Nephron (organoid): ENCODE measurements around the gene FBXW12.

ENCODE experiments used
- H3K27ac Mint-ChIP-seq, 3 experiments: 2 replicates each; pipeline ENCODE4 v1.8.0; 2020; ENCODE audit warnings: mixed read lengths in 3 of 3, mild to moderate bottlenecking in 2 of 3, moderate library complexity in 1 of 3
- H3K27me3 Mint-ChIP-seq: 2 replicates; pipeline ENCODE4 v1.8.0; 2021; ENCODE audit warnings: low read depth, mild to moderate bottlenecking, moderate library complexity, mixed read lengths
- H3K36me3 Mint-ChIP-seq: 2 replicates; pipeline ENCODE4 v1.8.0; 2020; ENCODE audit warnings: low read depth, mixed read lengths
- H3K4me1 Mint-ChIP-seq: 2 replicates; pipeline ENCODE4 v1.8.0; 2020; ENCODE audit warnings: mixed read lengths
- H3K4me3 Mint-ChIP-seq, 3 experiments: 2 replicates each; pipeline ENCODE4 v1.8.0; 2020; ENCODE audit warnings: mild to moderate bottlenecking in 3 of 3, mixed read lengths in 3 of 3, moderate library complexity in 2 of 3
- H3K9me3 Mint-ChIP-seq: 2 replicates; pipeline ENCODE4 v1.8.0; 2020; ENCODE audit warnings: mixed read lengths
- TF ChIP-seq, protein P1 (sequence below), 3 experiments: fragments of 200-600 bp; sonication (generic); IDR thresholded peaks; one replicate each; pipeline ENCODE4 v1.5.0; 2021; ENCODE audit warnings: antibody characterized with exemption in 3 of 3; ENCODE audit not compliant: unreplicated experiment in 3 of 3

Gene FBXW12

DNA sequence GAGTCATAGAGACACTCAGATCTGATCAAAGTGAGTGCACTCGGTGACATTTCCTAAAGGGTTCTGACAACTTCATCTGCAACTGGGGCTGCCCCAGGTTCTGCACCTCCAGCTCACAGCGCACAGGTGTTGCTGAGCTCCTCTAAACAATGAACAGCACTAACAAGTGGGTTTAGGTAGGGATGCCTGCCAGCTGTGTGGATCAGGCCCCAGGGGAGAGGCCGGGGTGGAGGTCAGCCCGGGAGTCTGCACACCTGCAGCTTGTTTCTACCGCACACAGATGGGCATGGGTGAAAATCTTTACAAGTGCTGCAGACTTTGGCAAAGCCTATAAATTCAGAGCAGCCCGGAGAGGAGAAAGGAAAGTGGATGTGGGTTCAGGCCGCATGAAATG is 355 bp downstream of the FBXW12 start:
- TF ChIP-seq, protein P1, sequence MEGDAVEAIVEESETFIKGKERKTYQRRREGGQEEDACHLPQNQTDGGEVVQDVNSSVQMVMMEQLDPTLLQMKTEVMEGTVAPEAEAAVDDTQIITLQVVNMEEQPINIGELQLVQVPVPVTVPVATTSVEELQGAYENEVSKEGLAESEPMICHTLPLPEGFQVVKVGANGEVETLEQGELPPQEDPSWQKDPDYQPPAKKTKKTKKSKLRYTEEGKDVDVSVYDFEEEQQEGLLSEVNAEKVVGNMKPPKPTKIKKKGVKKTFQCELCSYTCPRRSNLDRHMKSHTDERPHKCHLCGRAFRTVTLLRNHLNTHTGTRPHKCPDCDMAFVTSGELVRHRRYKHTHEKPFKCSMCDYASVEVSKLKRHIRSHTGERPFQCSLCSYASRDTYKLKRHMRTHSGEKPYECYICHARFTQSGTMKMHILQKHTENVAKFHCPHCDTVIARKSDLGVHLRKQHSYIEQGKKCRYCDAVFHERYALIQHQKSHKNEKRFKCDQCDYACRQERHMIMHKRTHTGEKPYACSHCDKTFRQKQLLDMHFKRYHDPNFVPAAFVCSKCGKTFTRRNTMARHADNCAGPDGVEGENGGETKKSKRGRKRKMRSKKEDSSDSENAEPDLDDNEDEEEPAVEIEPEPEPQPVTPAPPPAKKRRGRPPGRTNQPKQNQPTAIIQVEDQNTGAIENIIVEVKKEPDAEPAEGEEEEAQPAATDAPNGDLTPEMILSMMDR (IDR thresholded peaks at IDR 0.05; ENCODE audit: unreplicated experiment in 3 of 3): no peak

DNA sequence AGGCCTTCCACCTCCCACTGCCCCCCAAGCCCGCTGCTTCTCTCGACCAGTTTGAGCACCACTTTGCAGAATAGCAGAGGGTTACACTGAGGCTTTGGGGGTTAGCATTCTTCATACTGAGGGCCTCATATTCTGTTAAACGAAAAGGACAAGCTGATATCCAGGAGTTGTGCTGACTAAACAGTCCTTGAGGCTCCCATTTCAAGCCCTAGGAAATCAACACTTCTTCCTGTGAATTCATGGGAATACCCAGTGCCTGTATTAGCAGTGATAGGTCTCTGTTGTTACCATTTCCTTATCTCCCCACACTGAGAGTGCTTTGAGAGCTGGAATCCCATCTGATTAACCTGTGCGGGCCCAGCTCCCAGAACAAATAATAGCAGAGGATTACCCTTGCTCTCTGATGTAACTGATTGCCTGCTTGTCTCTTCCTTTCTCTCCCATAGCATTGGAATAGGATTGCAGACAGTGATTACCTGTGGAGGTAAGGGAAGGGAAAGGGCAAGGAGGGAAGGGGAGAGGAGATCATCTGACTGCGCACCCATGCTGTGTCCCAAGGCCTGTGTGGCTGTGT is 930 bp downstream of the FBXW12 start:
- Mint-ChIP-seq H3K36me3 (no peaks in the 10 kb centered on the region), H3K27ac (no peak overlapping the region), H3K9me3 (no peaks in the 10 kb centered on the region), H3K27me3 (no peaks in the 10 kb centered on the region), H3K4me3 (no peak overlapping the region), H3K4me1 (peaks cover 6% of the 10 kb centered on the region)
- TF ChIP-seq, protein P1 (IDR thresholded peaks at IDR 0.05; ENCODE audit: unreplicated experiment in 3 of 3): no peak

More for the DNA sequence above, 355 bp downstream of the FBXW12 start:
- no peak overlapping the region for H3K27ac Mint-ChIP-seq
- peaks cover 6% of the 10 kb centered on the region for H3K4me1 Mint-ChIP-seq
- no peaks in the 10 kb centered on the region for H3K9me3 Mint-ChIP-seq
- no peaks in the 10 kb centered on the region for H3K36me3 Mint-ChIP-seq
- H3K27me3 Mint-ChIP-seq: no peaks in the 10 kb centered on the region
- no peak overlapping the region for H3K4me3 Mint-ChIP-seq

DNA sequence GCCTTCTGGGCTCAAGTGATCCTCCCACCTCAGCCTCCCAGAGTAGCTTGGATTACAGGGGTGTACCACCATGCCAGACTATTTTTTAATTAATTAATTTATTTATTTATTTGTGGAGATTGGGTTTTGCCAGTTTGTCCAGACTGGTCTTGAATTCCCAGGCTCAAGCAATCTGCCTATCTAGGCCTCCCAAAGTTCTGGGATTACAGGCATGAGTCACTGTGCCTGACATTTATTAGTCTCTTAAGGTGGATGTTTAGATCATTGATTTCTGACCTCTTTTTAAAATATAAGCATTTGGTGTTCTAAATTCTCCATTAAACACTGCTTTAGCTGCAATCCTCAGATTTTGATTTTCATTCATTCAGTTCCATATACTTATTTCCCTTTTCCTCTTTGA is 15.6 kb downstream of the FBXW12 start:
- no peak overlapping the region for H3K4me3 Mint-ChIP-seq
- TF ChIP-seq, protein P1 (IDR thresholded peaks at IDR 0.05; ENCODE audit: unreplicated experiment in 3 of 3): no peak
- no peaks in the 10 kb centered on the region for H3K27me3 Mint-ChIP-seq
- H3K9me3 Mint-ChIP-seq: peaks cover 5% of the 10 kb centered on the region
- H3K36me3 Mint-ChIP-seq: no peaks in the 10 kb centered on the region
- no peaks in the 10 kb centered on the region for H3K4me1 Mint-ChIP-seq
- no peak overlapping the region for H3K27ac Mint-ChIP-seq

DNA sequence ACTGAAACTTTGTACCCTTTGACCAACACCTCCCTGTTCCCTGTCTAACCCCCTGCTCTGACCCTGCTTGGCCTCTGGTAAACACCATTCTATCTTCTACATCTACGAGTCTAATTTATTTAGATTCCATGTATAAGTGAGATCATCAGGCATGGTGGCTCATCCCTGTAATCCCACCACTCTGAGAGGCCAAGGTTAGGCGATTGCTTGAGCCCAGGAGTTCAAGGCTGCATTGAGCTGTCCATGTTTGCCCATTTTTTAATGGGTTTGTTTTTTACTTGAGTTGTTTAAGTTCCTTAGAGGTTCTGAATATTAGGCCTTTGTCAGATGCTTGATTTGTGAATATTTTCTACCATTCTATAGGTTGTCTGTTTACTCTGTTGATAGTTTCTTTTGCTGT is 16.9 kb downstream of the FBXW12 start:
- Mint-ChIP-seq H3K36me3 (no peaks in the 10 kb centered on the region), H3K9me3 (peaks cover 5% of the 10 kb centered on the region), H3K4me3 (no peak overlapping the region), H3K27me3 (no peaks in the 10 kb centered on the region), H3K27ac (no peak overlapping the region), H3K4me1 (no peaks in the 10 kb centered on the region)
- TF ChIP-seq, protein P1 (IDR thresholded peaks at IDR 0.05; ENCODE audit: unreplicated experiment in 3 of 3): no peak

DNA sequence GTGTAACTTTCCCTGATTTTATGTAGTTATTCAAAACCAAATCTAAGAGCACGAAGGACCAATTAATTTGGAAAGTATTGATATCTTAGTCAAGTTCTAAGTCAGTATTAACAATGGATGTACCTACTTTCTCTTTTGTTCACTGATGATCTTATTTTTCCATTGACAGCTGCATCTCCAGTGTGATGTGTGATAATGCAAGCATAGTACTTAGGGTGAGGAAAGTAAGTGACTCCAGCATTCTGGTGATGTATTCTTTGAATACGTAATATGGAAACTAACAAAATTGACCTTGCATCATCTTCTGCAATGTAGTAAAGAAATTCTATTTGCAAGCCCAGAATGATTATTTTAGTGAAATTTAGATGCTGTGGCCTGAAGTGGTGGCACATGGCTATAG is 22.4 kb downstream of the FBXW12 start:
- Mint-ChIP-seq H3K27ac (no peak overlapping the region), H3K36me3 (no peaks in the 10 kb centered on the region), H3K27me3 (peaks cover 8% of the 10 kb centered on the region), H3K4me1 (no peaks in the 10 kb centered on the region), H3K9me3 (no peaks in the 10 kb centered on the region), H3K4me3 (no peak overlapping the region)
- TF ChIP-seq, protein P1 (IDR thresholded peaks at IDR 0.05; ENCODE audit: unreplicated experiment in 3 of 3): no peak

DNA sequence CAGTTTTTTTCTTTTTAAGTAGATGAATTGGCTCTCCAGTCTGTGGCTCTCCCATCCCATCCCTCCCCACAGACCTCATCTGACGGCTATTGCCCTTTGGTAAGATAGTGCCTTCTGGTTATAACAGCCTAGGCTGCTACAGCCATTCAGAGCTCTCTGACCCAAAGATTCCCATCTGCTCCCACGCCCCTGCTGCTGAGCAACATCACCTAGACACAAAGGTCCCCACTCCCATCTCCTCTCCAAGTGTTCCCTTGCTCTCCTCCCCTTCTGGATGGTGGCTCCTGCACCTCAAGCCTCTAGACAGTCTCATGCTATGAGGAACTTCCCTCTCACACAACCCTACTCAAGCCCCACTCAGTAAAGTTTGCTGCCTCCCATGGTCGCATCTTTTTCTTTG is 23.7 kb downstream of the FBXW12 start:
- Mint-ChIP-seq H3K4me1 (no peaks in the 10 kb centered on the region), H3K27ac (no peak overlapping the region), H3K9me3 (no peaks in the 10 kb centered on the region), H3K36me3 (no peaks in the 10 kb centered on the region), H3K27me3 (peaks cover 8% of the 10 kb centered on the region), H3K4me3 (no peak overlapping the region)
- TF ChIP-seq, protein P1 (IDR thresholded peaks at IDR 0.05; ENCODE audit: unreplicated experiment in 3 of 3): no peak
